K562 (cell line): ENCODE data around the gene UPP1. TPM values are rescaled to one million over a fixed set of nuclear protein-coding genes. Genes with fewer than 3 reads are reported as not detected.

Experiments
- BHLHE40 ChIP-seq: IDR thresholded peaks from 2 replicates; pipeline ENCODE4 v1.6.1; 2011; ENCODE audit warnings: low read length, improper control_type of control experiment
- CAMTA2 ChIP-seq: fragments of 250-450 bp; sonication (Bioruptor Pico); conservative IDR thresholded peaks from 2 replicates; pipeline ENCODE4 v1.5.1; 2022
- CBX5 ChIP-seq: IDR thresholded peaks from 2 replicates; pipeline ENCODE4 v1.6.1; 2014; ENCODE audit warnings: low read depth, borderline replicate concordance
- EGR1 ChIP-seq: fragments of 450-650 bp; conservative IDR thresholded peaks from 2 replicates; pipeline ENCODE4 v1.6.1; 2017; ENCODE audit warnings: mild to moderate bottlenecking
- GTF3C2 ChIP-seq: IDR thresholded peaks from 3 replicates; pipeline ENCODE4 v1.6.1; 2011; ENCODE audit warnings: borderline replicate concordance, mild to moderate bottlenecking, moderate library complexity; ENCODE audit not compliant: insufficient read length; ENCODE audit errors: extremely low read depth
- HNRNPL ChIP-seq: fragments of 200-400 bp; formaldehyde crosslinking; IDR thresholded peaks from 2 replicates; pipeline ENCODE4 v1.6.1; 2017; ENCODE audit warnings: low read depth, mild to moderate bottlenecking, low read length
- KLF13 ChIP-seq: fragments of 450-650 bp; IDR thresholded peaks from 2 replicates; pipeline ENCODE4 v1.6.1; 2016; ENCODE audit warnings: missing genetic modification characterization, low read depth, mild to moderate bottlenecking, missing compliant biosample characterization, moderate library complexity, borderline replicate concordance
- KLF6 ChIP-seq: fragments of 250-450 bp; sonication (Bioruptor Pico); IDR thresholded peaks from 2 replicates; pipeline ENCODE4 v1.4.0; 2020; ENCODE audit warnings: mild to moderate bottlenecking, moderate library complexity, borderline replicate concordance
- MBD2 ChIP-seq: sonication (generic); IDR thresholded peaks from 2 replicates; pipeline ENCODE4 v1.6.1; 2016; ENCODE audit warnings: low read depth, borderline replicate concordance
- NEUROD1 ChIP-seq: fragments of 150-350 bp; IDR thresholded peaks from 2 replicates; pipeline ENCODE4 v1.6.1; 2014; ENCODE audit warnings: borderline replicate concordance, low read length, low read depth; ENCODE audit not compliant: partially characterized antibody
- RBM15 ChIP-seq: fragments of 200-400 bp; formaldehyde crosslinking; IDR thresholded peaks from 2 replicates; pipeline ENCODE4 v1.6.1; 2018; ENCODE audit warnings: mild to moderate bottlenecking, low read length, moderate library complexity; ENCODE audit not compliant: insufficient read depth
- RERE ChIP-seq: sonication (generic); formaldehyde crosslinking; IDR thresholded peaks from 2 replicates; pipeline ENCODE4 v1.8.0; 2023; ENCODE audit warnings: missing genetic modification reagents, mild to moderate bottlenecking, borderline replicate concordance
- TAF1 ChIP-seq: IDR thresholded peaks from 2 replicates; pipeline ENCODE4 v1.6.1; 2011; ENCODE audit warnings: mild to moderate bottlenecking, low read length, moderate library complexity; ENCODE audit not compliant: insufficient read depth, control insufficient read depth, severe bottlenecking; ENCODE audit errors: extremely low read depth
- TFAM ChIP-seq: fragments of 250-450 bp; sonication (Bioruptor Pico); conservative IDR thresholded peaks from 2 replicates; pipeline ENCODE4 v1.5.0; 2021; ENCODE audit warnings: mild to moderate bottlenecking, moderate library complexity
- XRCC4 ChIP-seq: IDR thresholded peaks from one replicate; pipeline ENCODE4 v1.6.1; 2011; ENCODE audit not compliant: insufficient read depth, insufficient read length; ENCODE audit errors: extremely low read depth
- ZFP1 ChIP-seq: fragments of 450-650 bp; formaldehyde crosslinking; IDR thresholded peaks from 2 replicates; pipeline ENCODE4 v1.4.0; 2020; ENCODE audit warnings: mild to moderate bottlenecking, mixed read lengths
- ZNF143 ChIP-seq: sonication (generic); formaldehyde crosslinking; IDR thresholded peaks from 2 replicates; pipeline ENCODE4 v1.9.0; 2022; ENCODE audit warnings: mild to moderate bottlenecking, missing genetic modification reagents
- ZNF354B ChIP-seq: fragments of 250-450 bp; sonication (Bioruptor Pico); IDR thresholded peaks from 2 replicates; pipeline ENCODE4 v1.4.0; 2020
- ZNF436 ChIP-seq: fragments of 250-450, 450-650 bp; sonication (Bioruptor Pico); formaldehyde crosslinking; IDR thresholded peaks from 2 replicates; pipeline ENCODE4 v1.7.0; 2020; ENCODE audit warnings: mild to moderate bottlenecking
- ZNF445 ChIP-seq: fragments of 250-450 bp; sonication (Bioruptor Pico); IDR thresholded peaks from 2 replicates; pipeline ENCODE4 v1.4.0; 2020; ENCODE audit warnings: low read depth, mild to moderate bottlenecking, moderate library complexity
- polyA plus RNA-seq, 8 experiments: library from polyadenylated mRNA; depleted of rRNA in 4 of 8; stranded (reverse) in 5 of 8; unstranded in 3 of 8; fragments of >200 nt; fragmentation: Nextera tagmentation in 2 of 8; fragmentation: Illumina TruSeq in 1 of 8; extraction: Ambion mirVana in 2 of 8; extraction: Trizol in 1 of 8; gene quantifications; 2 replicates each; pipeline versions ENCODE4 v1.2.1 to v1.2.3, GENCODE V29; 2011 to 2014; ENCODE audit warnings: inconsistent platforms in 1 of 8, missing spikeins in 1 of 8
- total RNA-seq, 7 experiments: library from RNA; depleted of rRNA in 6 of 7; stranded (reverse); fragments of >200 nt in 6 of 7; fragmentation: Illumina TruSeq in 2 of 7; extraction: Trizol in 2 of 7; gene quantifications; 2 replicates each; pipeline versions ENCODE4 v1.2.1 to v1.2.3, GENCODE V29; 2011 to 2021; ENCODE audit warnings: low replicate concordance in 1 of 7

UPP1 gene
- total and polyA plus RNA-seq, 9 of the 15 experiments (the other 6 are each of a cell fraction or from before 2014, with no cell fraction given) = 0.38 to 2.4 (median 0.61) TPM

- TF ChIP-seq KLF13 (tag) = no peak
- TF ChIP-seq ZNF436 (CRISPR knock-in tag) = no peak
- TF ChIP-seq CAMTA2 (CRISPR knock-in tag) = no peak
- no peak for TF ChIP-seq KLF6 (CRISPR knock-in tag)
- TF ChIP-seq MBD2 = 0 out of 2 replicates have a peak, but pooled peaks have one; percentile 38
- no peak for TF ChIP-seq ZNF445 (CRISPR knock-in tag)
- no peak for TF ChIP-seq TFAM (CRISPR knock-in tag)
- TF ChIP-seq ZNF143 (CRISPR knock-in tag) = no peak
- TF ChIP-seq CBX5 = no peak
- TF ChIP-seq ZFP1 (CRISPR knock-in tag) = no peak
- TF ChIP-seq EGR1 = 0 out of 2 replicates have a peak, but pooled peaks have one; percentile 20
- no peak for TF ChIP-seq XRCC4
- TF ChIP-seq RERE = no peak
- no peak for TF ChIP-seq RBM15
- no peak for TF ChIP-seq GTF3C2
- TF ChIP-seq ZNF354B = no peak
- no peak for TF ChIP-seq HNRNPL
- no peak for TF ChIP-seq NEUROD1
- no peak for TF ChIP-seq TAF1
- TF ChIP-seq BHLHE40 = peak; percentile 53
Observed at GRCh38 chr7:48084727-48085432, 4.2 kb upstream of the UPP1 start (continued).
